ENCODE results near the gene RNF5. TPM values are rescaled to one million over a fixed set of nuclear protein-coding genes. Genes with fewer than 3 reads are reported as not detected.

The RNF5 gene
- total and polyA plus RNA-seq, 12 donors, result 53.0 to 132 (median 82.7) TPM

GRCh38 chr6:32176476-32177182 is 1.6 kb upstream of the RNF5 start:
- Histone ChIP-seq H3K9me3 (no peaks in the 10 kb centered on the region), H3K27ac (peak overlapping the region; percentile 93 to 98 (median 94)), H3K4me1 (peaks cover 8 to 74% (median 46%) of the 10 kb centered on the region in 9 donors), H3K4me3 (peak overlapping the region; percentile 23 to 93 (median 86)), H3K27me3 (no peaks in the 10 kb centered on the region), H3K36me3 (peaks cover 0 to 21% (median 5%) of the 10 kb centered on the region in 9 donors)
- no peak for TF ChIP-seq CTCF (IDR thresholded peaks at IDR 0.05)
- no peak for ATAC-seq
- intact Hi-C loops (cut with DNase I), result loop anchor here in 6 of 10 donors (1.0 to 10.0 kb wide), 5 partner anchors 22 to 1028 kb away; partner anchors contain the start of genes ATF6B (in 4 of the 6), PPT2 (in 2 of the 6), HSD17B8 (in 1 of the 6) and RING1 (in 1 of the 6)
- no peak for DNase-seq
- whole genome bisulfite sequencing, 2 donors, result 17 to 31% methylated on average over 5 of the region's 5 CpGs

GRCh38 chr6:32177183-32177787 is 920 bp upstream of the RNF5 start:
- H3K27me3 ChIP-seq, result no peaks in the 10 kb centered on the region
- peak; percentile 1 to 34 (median 15) for ATAC-seq
- peaks cover 8 to 80% (median 49%) of the 10 kb centered on the region in 9 donors for H3K4me1 ChIP-seq
- no peaks in the 10 kb centered on the region for H3K9me3 ChIP-seq
- peak in 1 of 2 donors; percentile 58 for DNase-seq
- intact Hi-C loops (cut with DNase I), result loop anchor here in 5 of 10 donors (2.0 to 10.0 kb wide), 4 partner anchors 22 to 1028 kb away; partner anchors contain the start of genes ATF6B (in 4 of the 5), HSD17B8 (in 1 of the 5), PPT2 (in 1 of the 5) and RING1 (in 1 of the 5)
- WGBS, 2 donors, result 0 to 1% methylated on average over 20 of the region's 20 CpGs
- H3K4me3 ChIP-seq, result peak overlapping the region; percentile 23 to 93 (median 86)
- no peak for TF ChIP-seq CTCF (IDR thresholded peaks at IDR 0.05)
- peak overlapping the region; percentile 93 to 98 (median 94) for H3K27ac ChIP-seq
- H3K36me3 ChIP-seq, result peaks cover 0 to 28% (median 6%) of the 10 kb centered on the region in 9 donors

- peaks cover 0 to 43% (median 11%) of the 10 kb centered on the region in 9 donors for H3K36me3 ChIP-seq
- peaks cover 8 to 84% (median 59%) of the 10 kb centered on the region in 9 donors for H3K4me1 ChIP-seq
These were observed 589 bp downstream of the RNF5 start for GRCh38 chr6:32178547-32179440.

More at GRCh38 chr6:32178547-32179440, 589 bp downstream of the RNF5 start:
- WGBS, 2 donors, result 3 to 4% methylated on average over 24 of the region's 24 CpGs
- H3K9me3 ChIP-seq, result no peaks in the 10 kb centered on the region
- H3K4me3 ChIP-seq, result peak overlapping the region; percentile 56 to 93 (median 86)
- DNase-seq (no peak), ATAC-seq (no peak)
- H3K27ac ChIP-seq, result peak overlapping the region; percentile 93 to 98 (median 94)
- intact Hi-C loops (cut with DNase I), result loop anchor here in 4 of 10 donors (2.0 to 10.0 kb wide), 3 partner anchors 16 to 1026 kb away; partner anchors contain the start of genes ATF6B (in 3 of the 4), HSD17B8 (in 1 of the 4), RING1 (in 1 of the 4) and RXRB (in 1 of the 4)
- no peak for TF ChIP-seq CTCF (IDR thresholded peaks at IDR 0.05)
- H3K27me3 ChIP-seq, result no peaks in the 10 kb centered on the region

Data from heart right ventricle (tissue), 16 donors.